ENCODE results near the gene ANKRD44.

Gene ANKRD44

DNA sequence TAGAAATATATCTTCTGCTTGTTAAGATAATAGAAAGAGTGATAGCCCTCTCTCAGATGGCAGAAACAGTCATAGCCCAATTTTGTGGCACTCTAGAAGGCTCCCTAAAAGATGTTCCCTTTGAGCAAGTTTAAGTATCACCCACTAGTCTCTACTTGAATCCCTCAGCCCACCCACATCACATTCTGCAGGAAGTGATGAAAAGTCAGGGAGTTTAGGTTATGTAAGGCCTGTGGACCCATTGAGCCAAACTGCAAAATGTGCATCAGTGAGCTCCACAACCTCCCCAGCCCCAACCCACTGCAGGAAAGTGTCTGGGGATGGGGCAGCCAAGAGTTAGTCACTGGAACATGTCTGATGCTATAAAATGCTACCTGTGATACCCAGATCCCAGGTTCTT, 25.6 kb downstream of the ANKRD44 start:
- Mint-ChIP-seq H3K27ac (peak overlapping the region; percentile 87), H3K27me3 (no peaks in the 10 kb centered on the region), H3K4me1 (peaks cover 93% of the 10 kb centered on the region), H3K4me3 (no peak overlapping the region), H3K36me3 (peaks cover 6% of the 10 kb centered on the region), H3K9me3 (peaks cover 4% of the 10 kb centered on the region)

DNA sequence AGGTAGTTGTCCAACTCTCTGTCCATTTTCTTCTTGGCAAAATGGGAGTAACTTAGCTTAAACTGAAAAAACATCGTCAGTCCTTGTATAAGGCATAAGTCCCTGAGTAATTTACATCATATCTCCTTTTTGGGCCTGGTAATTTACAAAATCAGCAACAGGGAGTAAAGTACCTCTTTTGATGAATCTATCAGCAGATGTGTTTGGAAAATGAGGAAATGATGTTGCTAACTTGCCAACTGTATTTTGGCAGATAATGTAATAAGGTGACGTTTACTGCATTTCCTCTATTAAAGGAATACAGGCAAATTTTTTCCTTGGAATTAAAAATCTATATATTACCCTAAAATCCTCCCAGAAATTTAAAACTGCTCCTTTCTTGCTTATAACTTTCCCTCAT, 29.2 kb downstream of the ANKRD44 start:
- H3K4me1 Mint-ChIP-seq, result peaks cover 89% of the 10 kb centered on the region
- peak overlapping the region; percentile 42 for H3K4me3 Mint-ChIP-seq
- H3K27me3 Mint-ChIP-seq, result no peaks in the 10 kb centered on the region
- no peaks in the 10 kb centered on the region for H3K9me3 Mint-ChIP-seq
- peaks cover 2% of the 10 kb centered on the region for H3K36me3 Mint-ChIP-seq
- peak overlapping the region; percentile 96 for H3K27ac Mint-ChIP-seq

DNA sequence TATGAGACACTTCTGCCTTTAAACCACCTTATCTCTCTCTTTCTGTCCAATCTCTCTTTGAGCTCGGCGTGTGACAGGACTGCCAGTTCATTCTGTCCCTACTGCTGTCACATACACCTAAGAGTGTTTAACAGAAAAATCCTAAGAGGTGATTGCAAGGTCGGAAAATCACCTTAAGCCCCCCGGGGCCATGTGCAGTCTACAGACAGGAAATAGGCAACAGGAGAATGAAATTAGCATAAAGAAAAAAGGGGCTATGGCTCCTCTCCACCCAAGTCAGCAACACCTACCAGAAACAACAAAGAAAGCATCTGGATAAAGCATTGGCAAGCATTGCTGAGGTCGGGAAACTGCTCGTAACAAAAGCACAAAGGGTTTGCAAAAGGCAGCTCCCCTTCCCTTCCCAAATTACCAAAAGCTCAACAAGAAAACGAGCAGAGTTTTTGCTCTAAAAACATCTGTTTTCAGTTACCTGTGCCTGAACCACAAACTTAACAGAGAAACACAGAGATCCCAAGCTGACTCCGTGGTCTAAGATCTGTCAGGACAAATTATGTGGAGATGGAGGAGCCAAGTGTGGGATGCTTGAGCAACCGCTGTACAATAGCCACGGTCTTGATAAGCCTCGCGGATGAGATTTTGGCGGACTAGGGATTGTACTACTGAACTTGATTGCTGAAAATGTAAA, 30.4 kb downstream of the ANKRD44 start:
- peaks cover 3% of the 10 kb centered on the region for H3K36me3 Mint-ChIP-seq

DNA sequence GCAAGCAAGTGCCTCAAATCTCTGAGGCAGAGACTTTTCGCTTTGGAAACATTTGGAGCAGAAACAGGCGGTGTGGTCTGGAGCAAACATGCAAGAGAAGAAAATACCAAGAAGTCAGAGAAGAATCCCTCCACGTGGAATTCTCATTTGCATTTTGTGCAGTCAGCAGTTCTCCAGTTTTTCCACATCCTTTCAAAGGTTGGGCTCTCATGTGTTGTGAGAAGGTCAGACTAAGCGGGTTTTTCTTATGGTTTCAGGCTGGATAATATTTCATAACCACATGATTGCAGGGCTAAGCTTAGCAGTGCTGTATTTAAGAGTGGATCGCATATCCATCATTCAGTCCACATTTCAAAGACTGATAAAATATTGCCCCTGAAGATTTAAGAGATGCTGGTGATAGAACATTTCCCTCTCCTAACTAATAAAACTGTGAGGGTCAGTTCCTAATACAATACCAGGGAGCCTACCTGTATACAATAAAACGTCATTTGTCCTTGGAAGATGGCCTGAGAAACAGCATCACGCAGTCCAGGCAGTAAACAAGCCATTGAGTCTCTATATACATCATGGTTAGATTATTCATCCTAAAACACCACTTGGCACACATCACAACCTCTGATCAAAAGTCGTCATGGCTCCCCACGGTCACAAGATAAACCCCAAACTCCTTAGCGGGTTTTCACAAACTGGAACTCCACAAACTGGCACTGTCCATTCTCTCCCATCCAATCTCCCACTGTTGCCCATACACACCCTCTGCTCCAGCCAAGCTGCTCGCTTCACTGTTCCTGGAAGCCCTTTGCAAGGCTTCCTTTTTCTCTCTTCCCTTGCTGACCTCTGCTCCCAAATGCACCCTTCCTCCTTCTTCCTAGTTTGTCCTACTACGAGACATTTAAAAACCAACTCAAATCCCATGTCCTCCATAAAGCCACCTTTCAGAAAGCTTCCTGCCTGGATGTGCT, 31.5 kb downstream of the ANKRD44 start:
- peak overlapping the region; percentile 73 for H3K4me3 Mint-ChIP-seq
- peaks cover 83% of the 10 kb centered on the region for H3K4me1 Mint-ChIP-seq
- no peaks in the 10 kb centered on the region for H3K27me3 Mint-ChIP-seq
- no peaks in the 10 kb centered on the region for H3K9me3 Mint-ChIP-seq
- peak overlapping the region; percentile 90 for H3K27ac Mint-ChIP-seq
- peaks cover 3% of the 10 kb centered on the region for H3K36me3 Mint-ChIP-seq

More for the DNA sequence above, 30.4 kb downstream of the ANKRD44 start:
- Mint-ChIP-seq H3K4me3 (peak overlapping the region; percentile 73), H3K4me1 (peaks cover 84% of the 10 kb centered on the region), H3K27me3 (no peaks in the 10 kb centered on the region), H3K9me3 (no peaks in the 10 kb centered on the region), H3K27ac (peak overlapping the region; percentile 90)

DNA sequence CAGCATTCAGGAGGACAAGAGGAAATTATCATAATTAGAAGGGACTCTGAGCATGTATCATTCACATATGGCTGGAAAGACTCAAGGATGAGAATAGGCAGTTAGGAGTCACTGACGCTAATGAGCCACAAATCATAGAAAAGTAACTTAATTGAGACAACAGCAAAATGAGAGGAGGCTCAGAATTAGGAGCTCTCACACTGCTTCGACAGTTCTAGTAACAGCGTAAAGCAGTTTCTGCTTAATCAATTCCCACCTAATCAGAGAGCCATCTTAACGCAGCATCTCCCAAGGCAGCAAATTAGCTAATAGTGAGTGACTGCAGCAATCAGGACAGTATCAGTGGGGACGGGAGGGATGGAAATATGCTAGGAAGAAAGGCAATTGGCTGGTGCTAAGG, 32.8 kb downstream of the ANKRD44 start:
- Mint-ChIP-seq H3K27me3 (no peaks in the 10 kb centered on the region), H3K4me1 (peaks cover 85% of the 10 kb centered on the region), H3K27ac (peak overlapping the region; percentile 93), H3K4me3 (no peak overlapping the region), H3K36me3 (peaks cover 3% of the 10 kb centered on the region), H3K9me3 (no peaks in the 10 kb centered on the region)

DNA sequence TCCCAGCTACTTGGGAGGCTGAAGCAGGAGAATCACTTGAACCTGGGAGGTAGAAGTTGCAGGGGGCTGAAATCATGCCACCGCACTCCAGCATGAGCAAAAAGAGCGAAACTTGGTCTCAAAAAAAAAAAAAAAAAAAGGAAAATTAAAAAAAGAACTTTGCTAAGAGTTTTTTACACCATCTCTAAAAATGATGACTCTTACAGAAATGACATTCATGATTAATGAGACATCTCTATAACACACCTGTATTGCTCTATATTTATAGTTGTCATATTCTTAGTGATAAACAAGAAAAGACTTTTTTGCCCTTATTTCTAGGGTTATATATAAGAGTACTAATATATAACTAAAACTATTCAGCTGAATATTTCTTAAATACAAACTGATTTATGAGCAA, 34.4 kb downstream of the ANKRD44 start:
- no peak overlapping the region for H3K27ac Mint-ChIP-seq
- H3K4me1 Mint-ChIP-seq, result peaks cover 82% of the 10 kb centered on the region
- H3K4me3 Mint-ChIP-seq, result no peak overlapping the region
- H3K27me3 Mint-ChIP-seq, result no peaks in the 10 kb centered on the region
- no peaks in the 10 kb centered on the region for H3K9me3 Mint-ChIP-seq
- peaks cover 4% of the 10 kb centered on the region for H3K36me3 Mint-ChIP-seq

DNA sequence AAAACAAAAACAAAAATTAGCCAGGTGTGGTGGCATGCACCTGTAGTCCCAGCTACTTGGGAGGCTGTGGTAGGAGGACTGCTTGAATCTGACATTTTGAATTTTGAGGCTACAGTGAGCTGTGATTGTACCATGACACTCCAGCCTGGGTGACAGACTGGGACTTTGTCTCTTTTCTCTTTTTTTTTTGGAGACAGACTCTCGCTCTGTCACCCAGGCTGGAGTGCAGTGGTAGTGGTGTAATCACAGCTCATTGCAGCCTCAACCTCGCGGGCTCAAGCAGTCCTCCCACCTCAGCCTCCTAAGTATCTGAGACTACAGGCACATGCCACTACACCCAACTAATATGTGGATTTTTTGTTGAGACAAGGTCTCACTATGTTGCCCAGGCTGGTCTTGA, 35.6 kb downstream of the ANKRD44 start:
- H3K4me1 Mint-ChIP-seq, result peaks cover 82% of the 10 kb centered on the region
- peak overlapping the region; percentile 73 for H3K27ac Mint-ChIP-seq
- no peaks in the 10 kb centered on the region for H3K27me3 Mint-ChIP-seq
- no peak overlapping the region for H3K4me3 Mint-ChIP-seq
- H3K36me3 Mint-ChIP-seq, result peaks cover 7% of the 10 kb centered on the region
- no peaks in the 10 kb centered on the region for H3K9me3 Mint-ChIP-seq

DNA sequence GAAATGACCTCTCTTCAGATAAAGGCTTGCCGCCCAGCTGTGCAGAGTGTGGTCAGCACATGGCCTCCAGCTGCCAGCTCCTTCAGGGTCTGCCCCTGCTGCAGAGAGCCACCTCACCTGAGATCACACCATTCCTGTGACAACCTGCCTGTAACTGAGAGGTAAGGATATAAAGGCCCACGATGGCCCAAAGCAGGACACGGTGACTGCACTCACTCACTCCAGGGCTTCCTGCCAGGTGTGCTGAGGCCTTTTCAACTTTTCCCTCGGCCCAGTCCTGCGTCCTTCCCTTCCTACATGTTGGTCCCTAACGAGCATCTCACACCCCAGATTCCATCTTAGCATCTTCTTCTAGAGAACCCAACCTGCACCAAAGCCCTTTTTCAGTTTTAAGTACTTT, 36.2 kb downstream of the ANKRD44 start:
- no peaks in the 10 kb centered on the region for H3K9me3 Mint-ChIP-seq
- H3K27ac Mint-ChIP-seq, result peak overlapping the region; percentile 73
- H3K4me3 Mint-ChIP-seq, result no peak overlapping the region
- H3K27me3 Mint-ChIP-seq, result no peaks in the 10 kb centered on the region
- peaks cover 82% of the 10 kb centered on the region for H3K4me1 Mint-ChIP-seq
- peaks cover 7% of the 10 kb centered on the region for H3K36me3 Mint-ChIP-seq

DNA sequence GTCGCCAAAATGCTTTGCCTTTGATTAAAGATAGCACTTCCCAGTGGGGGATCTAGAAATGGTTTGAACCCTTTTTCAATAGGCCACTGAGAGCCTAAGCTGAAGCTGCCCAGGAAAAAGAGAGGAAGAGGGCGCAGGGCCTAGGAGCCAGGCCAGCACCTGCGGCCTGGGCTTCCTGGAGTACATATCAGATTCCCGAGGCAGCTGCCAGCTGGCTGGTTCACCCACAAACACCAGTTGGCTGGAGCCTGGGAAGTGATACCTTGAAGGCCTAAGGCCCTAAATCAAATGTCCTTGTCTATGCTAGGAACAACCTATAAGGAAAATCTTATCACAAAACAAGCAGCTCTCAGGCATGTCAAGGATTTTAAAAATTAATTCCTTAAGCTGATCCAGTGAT, 37.1 kb downstream of the ANKRD44 start:
- Mint-ChIP-seq H3K4me1 (peaks cover 82% of the 10 kb centered on the region), H3K27ac (peak overlapping the region; percentile 74), H3K36me3 (peaks cover 7% of the 10 kb centered on the region), H3K27me3 (no peaks in the 10 kb centered on the region), H3K9me3 (no peaks in the 10 kb centered on the region), H3K4me3 (no peak overlapping the region)

DNA sequence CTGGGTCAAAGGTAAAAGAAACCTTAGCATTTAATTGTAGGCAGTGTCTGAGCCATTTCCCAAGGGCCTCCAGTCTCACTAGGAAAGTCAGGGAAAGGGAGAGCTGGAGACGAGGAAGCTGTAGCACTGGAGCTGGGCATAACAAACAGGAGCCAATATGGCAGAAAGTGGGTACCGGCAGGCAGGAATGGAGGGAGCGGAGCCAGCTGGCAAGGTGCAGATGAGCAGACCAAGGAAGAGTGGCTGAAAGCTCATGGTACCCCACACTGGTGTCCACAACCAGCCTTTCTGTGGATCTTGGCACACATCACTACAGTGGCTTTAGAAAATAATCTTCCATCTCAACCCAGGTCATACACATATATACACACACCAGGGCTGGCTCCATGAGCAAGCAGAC, 40.0 kb downstream of the ANKRD44 start:
- peak overlapping the region; percentile 96 for H3K27ac Mint-ChIP-seq
- peak overlapping the region; percentile 60 for H3K4me3 Mint-ChIP-seq
- no peaks in the 10 kb centered on the region for H3K27me3 Mint-ChIP-seq
- H3K9me3 Mint-ChIP-seq, result no peaks in the 10 kb centered on the region
- peaks cover 92% of the 10 kb centered on the region for H3K4me1 Mint-ChIP-seq
- H3K36me3 Mint-ChIP-seq, result peaks cover 12% of the 10 kb centered on the region

DNA sequence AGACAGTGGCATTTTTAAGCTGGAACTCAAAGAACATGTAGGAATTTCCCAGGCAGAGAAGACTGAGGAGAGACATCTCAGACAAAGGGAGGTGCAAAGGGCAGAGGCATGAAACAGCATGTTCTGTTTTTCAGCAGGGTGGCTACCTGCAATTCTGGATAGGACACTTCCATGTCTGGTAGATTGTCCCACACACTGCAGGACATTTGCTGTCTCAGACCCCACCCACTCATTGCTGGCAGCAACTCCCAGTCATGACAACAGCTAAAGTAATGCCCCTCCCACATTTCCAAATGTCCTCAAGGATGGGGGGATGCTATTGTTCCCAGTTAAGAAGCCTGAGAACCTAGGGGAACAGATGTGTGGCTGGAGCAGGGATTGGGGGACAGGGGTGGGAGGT, 40.8 kb downstream of the ANKRD44 start:
- Mint-ChIP-seq H3K4me3 (peak overlapping the region; percentile 58), H3K27me3 (no peaks in the 10 kb centered on the region), H3K4me1 (peaks cover 94% of the 10 kb centered on the region), H3K9me3 (no peaks in the 10 kb centered on the region), H3K36me3 (peaks cover 11% of the 10 kb centered on the region), H3K27ac (peak overlapping the region; percentile 96)

DNA sequence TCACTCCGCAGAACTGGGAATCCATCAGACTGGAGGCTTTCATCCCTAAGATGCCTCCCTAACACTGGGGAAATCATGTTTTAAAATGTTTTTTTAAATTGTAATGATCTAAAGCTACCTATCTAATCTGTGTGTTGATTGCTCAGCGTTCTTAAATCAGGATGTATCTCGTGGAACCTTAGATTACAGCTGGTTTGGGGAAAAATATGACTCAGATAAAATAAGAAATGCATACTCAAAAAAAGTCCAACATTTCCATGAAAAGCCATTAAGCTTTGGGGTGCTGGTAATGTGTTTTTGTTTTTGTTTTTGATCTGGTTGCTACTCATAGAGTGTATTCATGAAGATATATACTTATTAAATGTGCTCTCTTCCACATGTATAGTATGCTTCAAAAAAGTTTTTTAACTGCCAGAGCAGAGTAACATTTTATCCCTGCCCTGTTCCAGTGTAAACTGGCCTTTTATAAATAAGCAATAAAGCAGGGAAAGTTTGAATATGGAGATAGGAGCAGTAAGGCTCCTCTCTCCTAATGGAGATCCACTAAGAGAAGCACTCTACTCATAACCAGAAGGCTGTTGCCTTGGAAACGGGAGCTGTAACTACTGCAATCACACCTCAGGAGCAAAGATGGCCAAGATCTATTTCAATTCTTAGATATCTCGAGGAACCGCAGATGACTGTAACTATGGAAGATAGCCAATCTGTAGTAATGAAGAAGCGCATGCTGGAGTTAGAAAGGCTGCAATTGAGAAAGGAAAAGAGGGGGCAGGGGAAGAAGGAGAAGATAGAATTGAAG, 41.6 kb downstream of the ANKRD44 start:
- Mint-ChIP-seq H3K4me1 (peaks cover 95% of the 10 kb centered on the region), H3K27me3 (no peaks in the 10 kb centered on the region), H3K27ac (peak overlapping the region; percentile 96), H3K4me3 (peak overlapping the region; percentile 58), H3K36me3 (peaks cover 11% of the 10 kb centered on the region), H3K9me3 (no peaks in the 10 kb centered on the region)

DNA sequence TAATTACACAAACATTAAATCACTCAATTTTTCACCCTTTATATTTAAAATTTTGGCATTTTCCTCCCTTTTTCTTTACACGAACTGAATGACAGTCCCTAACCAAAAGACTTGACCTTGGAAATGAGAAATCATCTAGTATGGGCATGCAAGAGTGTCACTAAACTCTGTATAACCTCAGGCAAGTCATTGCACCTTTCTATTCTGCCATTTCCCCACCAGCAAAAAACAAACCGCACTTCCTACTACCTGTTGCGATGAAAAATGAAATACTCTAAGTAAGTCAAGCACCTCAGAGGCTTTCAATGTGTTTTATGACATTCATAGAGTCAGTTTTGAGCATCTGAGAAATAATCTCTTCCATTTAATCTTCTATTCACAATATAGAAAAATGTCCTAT, 44.1 kb downstream of the ANKRD44 start:
- H3K9me3 Mint-ChIP-seq, result no peaks in the 10 kb centered on the region
- peak overlapping the region; percentile 76 for H3K4me3 Mint-ChIP-seq
- no peaks in the 10 kb centered on the region for H3K27me3 Mint-ChIP-seq
- H3K36me3 Mint-ChIP-seq, result peaks cover 14% of the 10 kb centered on the region
- H3K27ac Mint-ChIP-seq, result peak overlapping the region; percentile 98
- H3K4me1 Mint-ChIP-seq, result peaks cover 99% of the 10 kb centered on the region

DNA sequence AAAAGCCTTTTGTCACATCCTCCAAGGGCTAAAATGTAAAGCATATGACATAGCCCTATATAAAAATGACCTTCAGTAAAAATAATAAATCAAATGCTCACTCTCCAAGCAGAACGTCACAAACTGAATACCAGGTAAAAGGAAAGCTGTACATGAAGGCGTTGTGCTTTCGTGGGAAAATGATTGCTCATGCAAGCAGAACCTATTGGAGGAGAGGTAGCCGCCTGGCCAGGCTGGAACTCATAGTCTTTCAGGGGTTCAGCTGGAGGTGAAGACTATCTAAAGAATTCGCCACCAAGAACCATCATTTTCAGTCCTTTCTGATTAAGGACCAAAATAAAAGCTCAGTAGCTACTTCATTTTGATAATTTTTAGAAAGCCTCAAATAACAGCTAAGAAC, 44.7 kb downstream of the ANKRD44 start:
- Mint-ChIP-seq H3K36me3 (peaks cover 14% of the 10 kb centered on the region), H3K27ac (peak overlapping the region; percentile 98), H3K4me3 (peak overlapping the region; percentile 76), H3K4me1 (peaks cover 98% of the 10 kb centered on the region), H3K27me3 (no peaks in the 10 kb centered on the region), H3K9me3 (no peaks in the 10 kb centered on the region)

DNA sequence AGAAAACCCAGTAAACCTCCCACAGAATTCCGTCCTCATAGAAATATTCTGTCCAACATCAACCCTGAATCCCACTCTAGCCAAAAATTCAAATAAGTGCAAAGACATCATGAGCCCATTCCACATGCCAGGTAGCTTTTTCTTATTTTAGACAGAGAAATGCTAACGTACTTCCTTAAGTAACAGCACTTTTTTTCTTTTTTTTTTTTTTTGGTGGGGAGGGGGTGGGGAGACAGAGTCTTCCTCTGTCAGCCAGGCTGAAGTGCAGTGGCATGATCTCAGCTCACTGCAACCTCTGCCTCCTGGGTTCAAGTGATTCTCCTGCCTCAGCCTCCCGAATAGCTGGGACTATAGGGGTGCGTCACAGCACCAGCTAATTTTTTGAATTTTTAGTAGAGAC, 45.5 kb downstream of the ANKRD44 start:
- Mint-ChIP-seq H3K4me3 (peak overlapping the region; percentile 76), H3K27me3 (no peaks in the 10 kb centered on the region), H3K4me1 (peaks cover 92% of the 10 kb centered on the region), H3K27ac (peak overlapping the region; percentile 98), H3K36me3 (peaks cover 11% of the 10 kb centered on the region), H3K9me3 (no peaks in the 10 kb centered on the region)

Measured in activated naive CD4-positive, alpha-beta T cell treated with anti-CD3 and anti-CD28 coated beads, Interleukin-2, amount 50 U/mL, for 24 hours (primary cell).